Spinal cord (tissue), 10 donors: Measurements from ENCODE around the gene GCKR. TPM values are rescaled to one million over a fixed set of nuclear protein-coding genes. Genes with fewer than 3 reads are reported as not detected.

Source experiments
- DNase-seq, 6 donors: peaks; one replicate each; pipeline versions ENCODE4 v3.0.0 to v3.0.0-alpha.2; 2013 to 2015; ENCODE audit warnings: low spot score in 6 of 6, low read depth in 4 of 6
- H3K27ac ChIP-seq: one replicate; pipeline ENCODE4 v1.5.1; 2013; ENCODE audit warnings: low read depth, low read length, control low read depth
- H3K27me3 ChIP-seq: one replicate; pipeline ENCODE4 v1.6.1; 2013; ENCODE audit warnings: low read length; ENCODE audit not compliant: control insufficient read depth, insufficient read depth
- H3K36me3 ChIP-seq: one replicate; pipeline ENCODE4 v1.6.1; 2013; ENCODE audit warnings: low read length; ENCODE audit not compliant: control insufficient read depth, insufficient read depth
- H3K4me1 ChIP-seq: one replicate; pipeline ENCODE4 v1.6.1; 2013; ENCODE audit warnings: low read length; ENCODE audit not compliant: control insufficient read depth, insufficient read depth
- H3K4me3 ChIP-seq: one replicate; pipeline ENCODE4 v1.5.1; 2013; ENCODE audit warnings: low read depth, low read length, control low read depth
- H3K9me3 ChIP-seq: one replicate; pipeline ENCODE4 v1.6.1; 2013; ENCODE audit warnings: low read length; ENCODE audit not compliant: control insufficient read depth, insufficient read depth
- WGBS: methylation state at CpG from one replicate; pipeline ENCODE4 v1.1.5; 2013; ENCODE audit warnings: missing lambda C conversion rate; ENCODE audit not compliant: insufficient coverage; 5-methylcytosine and 5-hydroxymethylcytosine counted together
- polyA plus RNA-seq, 2 donors: library from polyadenylated mRNA; unstranded; fragments of 120-200 nt; gene quantifications; one replicate each; pipeline ENCODE4 v1.2.1, GENCODE V29; 2013; ENCODE audit not compliant: insufficient read length in 2 of 2
- small RNA-seq: library from RNA; depleted of rRNA; stranded (forward); fragments of <200 nt; gene quantifications from one replicate; pipeline ENCODE3, GENCODE V24; 2014; ENCODE audit warnings: low replicate concordance
- total RNA-seq, 2 donors: library from RNA; depleted of rRNA in 1 of 2; stranded (reverse); fragments of 120-200 nt in 1 of 2; fragments of >200 nt in 1 of 2; gene quantifications; one replicate each; pipeline versions ENCODE4 v1.2.3 to v1.2.4, GENCODE V29; 2013 to 2014
- donor health status: healthy.

GCKR gene
- total and polyA plus RNA-seq, 4 donors, result 0.20 to 2.9 (median 1.2) TPM

DNA sequence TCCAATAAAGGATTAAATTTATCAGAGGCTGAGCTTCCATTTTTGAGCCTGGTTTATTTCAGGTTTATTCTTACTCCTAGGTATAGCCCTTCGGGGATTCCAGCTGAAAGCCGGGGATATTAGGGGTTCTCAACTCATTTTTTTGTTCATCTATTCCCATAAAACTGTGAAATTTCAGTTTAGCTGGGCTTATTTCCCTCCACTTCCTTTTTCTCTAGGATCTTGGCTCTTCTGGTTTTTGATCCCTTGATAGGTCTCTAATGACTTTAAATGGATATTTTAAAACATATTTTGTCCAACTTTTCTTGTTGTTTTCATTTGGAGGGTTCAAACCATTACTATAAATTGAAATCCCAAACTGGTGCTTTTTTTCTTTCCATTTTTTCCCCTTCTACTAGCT is 62.6 kb downstream of the GCKR start:
- WGBS, result 83% methylated on average over 2 of the region's 2 CpGs
- no peak overlapping the region for H3K27ac ChIP-seq

DNA sequence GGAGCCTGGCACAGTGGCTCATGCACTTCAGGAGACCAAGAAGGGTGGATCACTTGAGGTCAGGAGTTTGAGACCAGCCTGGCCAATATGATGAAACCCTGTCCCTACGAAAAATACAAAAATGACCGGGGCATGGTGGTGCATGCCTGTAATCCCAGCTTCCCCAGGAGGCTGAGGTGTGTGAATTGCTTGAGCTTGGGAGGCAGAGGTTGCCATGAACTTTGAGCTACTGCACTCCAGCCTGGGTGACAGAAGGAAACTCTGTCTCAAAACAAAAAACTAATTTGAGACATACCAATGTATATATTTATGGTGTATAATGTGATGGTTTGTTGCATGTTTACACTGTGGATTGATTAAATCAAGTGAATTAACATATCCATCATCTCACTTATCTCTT is 64.4 kb downstream of the GCKR start:
- WGBS, result 75% methylated on average over 2 of the region's 2 CpGs
- Histone ChIP-seq H3K4me3 (no peak overlapping the region), H3K4me1 (no peaks in the 10 kb centered on the region), H3K9me3 (no peaks in the 10 kb centered on the region), H3K36me3 (no peaks in the 10 kb centered on the region), H3K27ac (no peak overlapping the region), H3K27me3 (no peaks in the 10 kb centered on the region)
- no peak for DNase-seq

More for the DNA sequence above, 62.6 kb downstream of the GCKR start:
- Histone ChIP-seq H3K27me3 (no peaks in the 10 kb centered on the region), H3K36me3 (no peaks in the 10 kb centered on the region), H3K4me3 (no peak overlapping the region), H3K4me1 (no peaks in the 10 kb centered on the region), H3K9me3 (no peaks in the 10 kb centered on the region)
- no peak for DNase-seq

DNA sequence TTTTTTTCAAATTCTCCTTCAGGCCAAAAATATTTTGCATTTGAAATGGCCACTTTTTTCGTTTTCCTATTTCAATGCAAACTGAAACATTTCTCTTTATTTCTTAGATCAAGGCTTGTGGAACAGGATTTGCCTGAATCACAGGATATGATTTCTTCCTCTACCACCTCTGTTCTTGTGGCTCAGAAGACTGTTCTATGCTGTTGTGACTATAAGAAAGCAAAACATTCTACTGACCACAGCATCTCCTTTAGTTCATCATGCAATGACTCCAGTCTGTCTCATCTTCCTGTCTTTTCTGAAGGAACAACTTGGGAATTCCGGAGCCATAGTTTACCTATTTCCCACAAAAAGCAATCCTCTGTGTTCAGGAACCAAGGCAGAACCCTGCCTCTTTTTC is 70.0 kb downstream of the GCKR start:
- Histone ChIP-seq H3K27me3 (no peaks in the 10 kb centered on the region), H3K4me1 (no peaks in the 10 kb centered on the region), H3K9me3 (no peaks in the 10 kb centered on the region), H3K4me3 (no peak overlapping the region), H3K27ac (no peak overlapping the region), H3K36me3 (no peaks in the 10 kb centered on the region)
- 78% methylated on average over 1 of the region's 2 CpGs for WGBS
- no peak for DNase-seq

DNA sequence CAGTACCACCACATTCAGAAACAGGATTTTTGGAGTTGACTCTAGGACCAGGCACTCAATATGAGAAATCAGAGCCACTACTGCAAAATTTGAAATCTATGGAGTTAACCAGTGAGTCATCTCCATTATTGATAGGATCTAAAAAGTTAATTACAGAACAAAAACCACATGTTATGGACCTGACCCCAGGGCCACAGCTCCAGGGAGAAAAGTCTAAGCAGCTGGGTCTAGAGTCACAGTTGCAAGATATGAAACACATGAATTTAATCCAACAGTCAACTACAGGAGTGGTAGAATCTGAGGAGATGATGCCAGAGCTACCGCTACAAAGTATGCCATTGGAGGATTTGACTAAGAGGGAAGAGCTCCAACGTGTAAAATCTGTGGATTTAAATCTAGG is 72.8 kb downstream of the GCKR start:
- 46% methylated on average over 2 of the region's 2 CpGs for WGBS
- H3K27me3 ChIP-seq, result no peaks in the 10 kb centered on the region
- peaks cover 3% of the 10 kb centered on the region for H3K9me3 ChIP-seq
- DNase-seq, result no peak
- no peaks in the 10 kb centered on the region for H3K4me1 ChIP-seq
- H3K36me3 ChIP-seq, result no peaks in the 10 kb centered on the region
- no peak overlapping the region for H3K27ac ChIP-seq
- no peak overlapping the region for H3K4me3 ChIP-seq

DNA sequence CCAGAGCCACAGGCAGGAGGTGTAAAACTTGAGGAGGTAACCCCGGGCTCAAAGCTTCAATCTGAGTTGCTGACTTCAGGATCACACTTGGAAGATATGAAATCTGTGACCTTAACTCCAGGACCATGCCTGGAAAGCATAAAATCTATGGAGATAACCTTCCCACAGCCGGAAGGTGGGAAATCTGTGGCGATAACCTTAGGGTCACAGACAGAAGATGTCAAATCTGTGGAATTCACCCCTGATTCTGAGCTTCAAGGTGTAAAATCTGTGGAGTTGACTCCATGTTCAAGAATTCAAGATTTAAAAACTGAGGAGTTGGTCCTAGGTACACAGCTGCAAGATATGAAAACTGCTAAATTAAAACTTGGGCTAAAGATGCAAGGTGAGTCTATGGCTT is 74.6 kb downstream of the GCKR start:
- Histone ChIP-seq H3K4me3 (no peak overlapping the region), H3K27ac (no peak overlapping the region), H3K4me1 (no peaks in the 10 kb centered on the region), H3K27me3 (no peaks in the 10 kb centered on the region), H3K9me3 (peaks cover 6% of the 10 kb centered on the region), H3K36me3 (no peaks in the 10 kb centered on the region)
- WGBS, result 77% methylated on average over 3 of the region's 3 CpGs
- DNase-seq, result no peak

DNA sequence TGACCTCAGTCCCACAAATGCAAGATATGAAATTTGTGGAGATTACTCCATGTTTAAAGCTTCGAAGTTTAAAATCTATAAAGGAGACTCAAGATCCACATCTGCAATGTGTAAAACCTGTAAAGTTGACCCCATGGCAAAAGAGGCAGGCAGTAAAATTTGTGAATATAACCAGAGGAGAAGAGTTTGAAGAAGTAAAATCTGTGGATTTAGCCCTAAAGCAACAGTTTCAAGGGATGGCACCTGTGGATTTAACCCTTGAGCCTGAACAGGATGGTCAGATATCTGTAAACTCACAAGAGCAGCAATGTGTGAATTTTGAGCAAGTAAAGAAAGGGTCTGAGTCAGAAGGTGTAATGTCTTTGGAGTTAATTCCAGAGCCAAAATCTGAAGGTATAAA is 75.0 kb downstream of the GCKR start:
- Histone ChIP-seq H3K4me3 (no peak overlapping the region), H3K9me3 (peaks cover 10% of the 10 kb centered on the region), H3K27me3 (no peaks in the 10 kb centered on the region), H3K36me3 (no peaks in the 10 kb centered on the region), H3K27ac (no peak overlapping the region), H3K4me1 (no peaks in the 10 kb centered on the region)
- DNase-seq, result no peak
- no CpG with 5 or more reads among the region's 1 CpG for WGBS

DNA sequence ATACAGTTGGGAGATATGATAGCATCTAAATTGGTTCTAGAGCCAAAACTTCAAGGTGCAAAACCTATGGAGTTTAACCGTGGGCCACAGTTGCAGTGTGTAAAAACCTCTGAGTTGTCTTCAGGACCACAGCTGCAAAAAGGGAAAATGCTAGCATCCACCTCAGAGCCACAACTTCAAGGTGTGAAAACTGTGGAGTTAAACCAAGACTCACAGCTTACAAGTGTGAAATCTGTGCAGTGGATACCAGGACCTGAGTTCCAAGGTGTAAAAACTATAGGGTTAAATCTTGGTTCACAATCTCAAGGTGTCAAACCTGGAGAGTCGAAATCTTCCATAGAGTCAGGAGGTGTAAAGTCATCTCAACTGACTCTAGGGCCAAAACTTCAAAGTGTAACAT is 75.8 kb downstream of the GCKR start:
- Histone ChIP-seq H3K36me3 (no peaks in the 10 kb centered on the region), H3K27ac (no peak overlapping the region), H3K4me3 (no peak overlapping the region), H3K4me1 (no peaks in the 10 kb centered on the region), H3K27me3 (no peaks in the 10 kb centered on the region), H3K9me3 (peaks cover 12% of the 10 kb centered on the region)
- 75% methylated on average over 1 of the region's 2 CpGs for WGBS
- no peak for DNase-seq

DNA sequence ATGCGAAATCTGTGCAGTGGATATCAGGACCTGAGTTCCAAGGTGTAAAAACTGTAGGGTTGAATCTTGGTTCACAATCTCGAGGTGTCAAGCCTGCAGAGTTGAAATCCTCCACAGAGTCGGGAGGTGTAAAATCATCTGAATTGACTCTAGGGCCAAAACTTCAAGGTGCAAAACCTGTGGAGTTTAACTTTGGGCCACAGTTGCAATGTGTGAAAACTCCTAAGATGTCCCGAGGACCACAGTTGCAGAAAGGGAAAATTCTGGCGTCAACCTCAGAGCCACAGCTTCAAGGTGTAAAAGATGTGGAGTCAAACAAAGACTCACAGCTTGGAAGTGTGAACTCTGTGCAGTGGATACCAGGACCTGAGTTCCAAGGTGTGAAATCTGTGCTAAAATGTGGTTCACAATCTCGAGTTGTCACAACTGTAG is 76.4 kb downstream of the GCKR start:
- H3K4me3 ChIP-seq, result no peak overlapping the region
- H3K4me1 ChIP-seq, result no peaks in the 10 kb centered on the region
- DNase-seq, result no peak
- no peaks in the 10 kb centered on the region for H3K27me3 ChIP-seq
- 86% methylated on average over 5 of the region's 6 CpGs for WGBS
- H3K27ac ChIP-seq, result no peak overlapping the region
- peaks cover 17% of the 10 kb centered on the region for H3K9me3 ChIP-seq
- H3K36me3 ChIP-seq, result no peaks in the 10 kb centered on the region

Small RNA genes within 50 kb of the gene (small RNA-seq; reads per million reads assigned to genes)
- not detected for gene RNU6-986P

Other genes starting within 250 kb of the GCKR start
- 1 to 10 TPM; 2.9 to 5.5 TPM for gene SLC30A3, start 233.8 kb upstream of the GCKR start, total RNA-seq
- 10 to 100 TPM; 18.6 to 30.2 TPM for gene SLC30A3, start 233.8 kb upstream of the GCKR start, polyA plus RNA-seq
- gene DNAJC5G, start 221.4 kb upstream of the GCKR start, total RNA-seq, result under 1 TPM; 0.22 to 0.50 TPM
- gene DNAJC5G, start 221.4 kb upstream of the GCKR start, polyA plus RNA-seq, result 1 to 10 TPM in 1 of 2 donors, under 1 TPM in 1; 0.48 to 1.7 TPM
- gene TRIM54, start 214.4 kb upstream of the GCKR start, total RNA-seq, result under 1 TPM; 0.17 to 0.30 TPM
- gene TRIM54, start 214.4 kb upstream of the GCKR start, polyA plus RNA-seq, result 1 to 10 TPM; 1.3 to 1.6 TPM
- gene UCN, start 188.4 kb upstream of the GCKR start, total RNA-seq, result 1 to 10 TPM in 1 of 2 donors, under 1 TPM in 1; 0.79 to 2.6 TPM
- gene UCN, start 188.4 kb upstream of the GCKR start, polyA plus RNA-seq, result 1 to 10 TPM; 4.0 to 4.6 TPM
- 100 to 1,000 TPM in 1 of 2 donors, 10 to 100 TPM in 1; 46.6 to 124 TPM for gene MPV17, start 173.7 kb upstream of the GCKR start, total RNA-seq
- 100 to 1,000 TPM; 108 to 132 TPM for gene MPV17, start 173.7 kb upstream of the GCKR start, polyA plus RNA-seq
- gene GTF3C2, start 140.1 kb upstream of the GCKR start, total RNA-seq, result 10 to 100 TPM; 37.8 to 41.5 TPM
- 10 to 100 TPM; 44.5 to 60.5 TPM for gene GTF3C2, start 140.1 kb upstream of the GCKR start, polyA plus RNA-seq
- gene EIF2B4, start 126.5 kb upstream of the GCKR start, total RNA-seq, result 10 to 100 TPM; 15.5 to 37.1 TPM
- gene EIF2B4, start 126.5 kb upstream of the GCKR start, polyA plus RNA-seq, result 10 to 100 TPM; 46.7 to 58.9 TPM
- 100 to 1,000 TPM in 1 of 2 donors, 10 to 100 TPM in 1; 66.2 to 112 TPM for gene SNX17, start 126.2 kb upstream of the GCKR start, total RNA-seq
- 100 to 1,000 TPM in 1 of 2 donors, 10 to 100 TPM in 1; 88.5 to 103 TPM for gene SNX17, start 126.2 kb upstream of the GCKR start, polyA plus RNA-seq
- 10 to 100 TPM in 1 of 2 donors, 1 to 10 TPM in 1; 6.3 to 16.5 TPM for gene ZNF513, start 116.1 kb upstream of the GCKR start, total RNA-seq
- gene ZNF513, start 116.1 kb upstream of the GCKR start, polyA plus RNA-seq, result 10 to 100 TPM; 32.6 to 35.3 TPM
- 10 to 100 TPM; 40.2 to 69.8 TPM for gene PPM1G, start 87.2 kb upstream of the GCKR start, total RNA-seq
- gene PPM1G, start 87.2 kb upstream of the GCKR start, polyA plus RNA-seq, result 10 to 100 TPM; 94.8 to 96.1 TPM
- 10 to 100 TPM; 80.1 to 92.1 TPM for gene NRBP1, start 68.2 kb upstream of the GCKR start, total RNA-seq
- gene NRBP1, start 68.2 kb upstream of the GCKR start, polyA plus RNA-seq, result 100 to 1,000 TPM; 119 to 133 TPM
- under 1 TPM in 1 of 2 donors, not detected in 1; 0.72 TPM for gene KRTCAP3, start 54.5 kb upstream of the GCKR start, total RNA-seq
- 1 to 10 TPM; 2.6 to 5.2 TPM for gene KRTCAP3, start 54.5 kb upstream of the GCKR start, polyA plus RNA-seq
- 10 to 100 TPM; 35.0 to 48.4 TPM for gene IFT172, start 7.1 kb upstream of the GCKR start, total RNA-seq
- gene IFT172, start 7.1 kb upstream of the GCKR start, polyA plus RNA-seq, result 10 to 100 TPM; 40.1 to 68.0 TPM
- 10 to 100 TPM; 42.5 to 50.8 TPM for gene FNDC4, start 1.6 kb upstream of the GCKR start, total RNA-seq
- 100 to 1,000 TPM; 134 to 137 TPM for gene FNDC4, start 1.6 kb upstream of the GCKR start, polyA plus RNA-seq
- gene ZNF512, start 86.2 kb downstream of the GCKR start, total RNA-seq, result 10 to 100 TPM; 38.6 to 63.0 TPM
- 10 to 100 TPM; 55.6 to 59.5 TPM for gene ZNF512, start 86.2 kb downstream of the GCKR start, polyA plus RNA-seq
- 10 to 100 TPM in 1 of 2 donors, 1 to 10 TPM in 1; 9.7 to 12.8 TPM for gene CCDC121, start 132.2 kb downstream of the GCKR start, total RNA-seq
- 1 to 10 TPM; 6.5 to 7.4 TPM for gene CCDC121, start 132.2 kb downstream of the GCKR start, polyA plus RNA-seq
- 10 to 100 TPM; 33.2 to 35.8 TPM for gene GPN1, start 132.2 kb downstream of the GCKR start, total RNA-seq
- 10 to 100 TPM; 42.2 to 45.4 TPM for gene GPN1, start 132.2 kb downstream of the GCKR start, polyA plus RNA-seq
- 10 to 100 TPM; 34.8 to 49.7 TPM for gene SUPT7L, start 166.8 kb downstream of the GCKR start, total RNA-seq
- gene SUPT7L, start 166.8 kb downstream of the GCKR start, polyA plus RNA-seq, result 10 to 100 TPM; 50.2 to 57.9 TPM
- gene SLC4A1AP, start 167.1 kb downstream of the GCKR start, total RNA-seq, result 10 to 100 TPM; 28.1 to 32.3 TPM
- gene SLC4A1AP, start 167.1 kb downstream of the GCKR start, polyA plus RNA-seq, result 10 to 100 TPM; 34.9 to 35.5 TPM